Measurements from ENCODE around the gene GPRC5C.

GPRC5C gene

GRCh38 chr17:74419928-74420411 lies 11.9 kb upstream of the GPRC5C start:
- no peak overlapping the region for H3K4me3 ChIP-seq (ENCODE audit: low read depth in 1 of 2, low read length in 2 of 2)
- H3K36me3 ChIP-seq (ENCODE audit: control insufficient read depth in 1 of 2, insufficient read depth in 2 of 2, low read length in 2 of 2) = no peaks in the 10 kb centered on the region
- H3K27me3 ChIP-seq (ENCODE audit: control insufficient read depth in 1 of 2, insufficient read depth in 2 of 2, low read length in 2 of 2) = no peaks in the 10 kb centered on the region
- no peak overlapping the region for H3K27ac ChIP-seq (ENCODE audit: low read depth, low read length)
- H3K9me3 ChIP-seq (ENCODE audit: control insufficient read depth in 1 of 2, low read length in 2 of 2) = no peaks in the 10 kb centered on the region
- H3K9ac ChIP-seq (ENCODE audit: low read depth in 1 of 2, low read length in 2 of 2) = no peak overlapping the region
- peaks cover 8 to 18% of the 10 kb centered on the region in 2 donors for H3K4me1 ChIP-seq (ENCODE audit: control insufficient read depth in 1 of 2, insufficient read depth in 2 of 2, low read length in 2 of 2)

GRCh38 chr17:74424117-74424516 lies 7.8 kb upstream of the GPRC5C start:
- Histone ChIP-seq H3K9ac (ENCODE audit: low read depth in 1 of 2, low read length in 2 of 2) (no peak overlapping the region), H3K4me3 (ENCODE audit: low read depth in 1 of 2, low read length in 2 of 2) (no peak overlapping the region), H3K27ac (ENCODE audit: low read depth, low read length) (no peak overlapping the region), H3K9me3 (ENCODE audit: control insufficient read depth in 1 of 2, low read length in 2 of 2) (no peaks in the 10 kb centered on the region), H3K36me3 (ENCODE audit: control insufficient read depth in 1 of 2, insufficient read depth in 2 of 2, low read length in 2 of 2) (no peaks in the 10 kb centered on the region), H3K27me3 (ENCODE audit: control insufficient read depth in 1 of 2, insufficient read depth in 2 of 2, low read length in 2 of 2) (no peaks in the 10 kb centered on the region), H3K4me1 (ENCODE audit: control insufficient read depth in 1 of 2, insufficient read depth in 2 of 2, low read length in 2 of 2) (peaks cover 34 to 35% of the 10 kb centered on the region in 2 donors)

GRCh38 chr17:74424657-74425056 lies 7.2 kb upstream of the GPRC5C start:
- no peaks in the 10 kb centered on the region for H3K36me3 ChIP-seq (ENCODE audit: control insufficient read depth in 1 of 2, insufficient read depth in 2 of 2, low read length in 2 of 2)
- H3K9ac ChIP-seq (ENCODE audit: low read depth in 1 of 2, low read length in 2 of 2) = no peak overlapping the region
- H3K27ac ChIP-seq (ENCODE audit: low read depth, low read length) = no peak overlapping the region
- no peaks in the 10 kb centered on the region for H3K9me3 ChIP-seq (ENCODE audit: control insufficient read depth in 1 of 2, low read length in 2 of 2)
- peaks cover 35 to 37% of the 10 kb centered on the region in 2 donors for H3K4me1 ChIP-seq (ENCODE audit: control insufficient read depth in 1 of 2, insufficient read depth in 2 of 2, low read length in 2 of 2)
- no peak overlapping the region for H3K4me3 ChIP-seq (ENCODE audit: low read depth in 1 of 2, low read length in 2 of 2)
- no peaks in the 10 kb centered on the region for H3K27me3 ChIP-seq (ENCODE audit: control insufficient read depth in 1 of 2, insufficient read depth in 2 of 2, low read length in 2 of 2)

- Histone ChIP-seq H3K36me3 (ENCODE audit: control insufficient read depth in 1 of 2, insufficient read depth in 2 of 2, low read length in 2 of 2) (no peaks in the 10 kb centered on the region), H3K27ac (ENCODE audit: low read depth, low read length) (no peak overlapping the region), H3K27me3 (ENCODE audit: control insufficient read depth in 1 of 2, insufficient read depth in 2 of 2, low read length in 2 of 2) (peaks cover 0 to 6% of the 10 kb centered on the region in 2 donors), H3K4me1 (ENCODE audit: control insufficient read depth in 1 of 2, insufficient read depth in 2 of 2, low read length in 2 of 2) (peaks cover 45 to 48% of the 10 kb centered on the region in 2 donors), H3K9ac (ENCODE audit: low read depth in 1 of 2, low read length in 2 of 2) (peak overlapping the region in 1 of 2 donors; percentile 60), H3K4me3 (ENCODE audit: low read depth in 1 of 2, low read length in 2 of 2) (no peak overlapping the region), H3K9me3 (ENCODE audit: control insufficient read depth in 1 of 2, low read length in 2 of 2) (no peaks in the 10 kb centered on the region)
Measured at GRCh38 chr17:74426551-74427047, 5.3 kb upstream of the GPRC5C start.

GRCh38 chr17:74427048-74427762 lies 4.7 kb upstream of the GPRC5C start:
- Histone ChIP-seq H3K4me3 (ENCODE audit: low read depth in 1 of 2, low read length in 2 of 2) (peak overlapping the region in 1 of 2 donors; percentile 23), H3K9me3 (ENCODE audit: control insufficient read depth in 1 of 2, low read length in 2 of 2) (no peaks in the 10 kb centered on the region), H3K36me3 (ENCODE audit: control insufficient read depth in 1 of 2, insufficient read depth in 2 of 2, low read length in 2 of 2) (no peaks in the 10 kb centered on the region), H3K4me1 (ENCODE audit: control insufficient read depth in 1 of 2, insufficient read depth in 2 of 2, low read length in 2 of 2) (peaks cover 45 to 52% of the 10 kb centered on the region in 2 donors), H3K9ac (ENCODE audit: low read depth in 1 of 2, low read length in 2 of 2) (peak overlapping the region; percentile 55 to 60), H3K27ac (ENCODE audit: low read depth, low read length) (peak overlapping the region; percentile 87), H3K27me3 (ENCODE audit: control insufficient read depth in 1 of 2, insufficient read depth in 2 of 2, low read length in 2 of 2) (peaks cover 0 to 6% of the 10 kb centered on the region in 2 donors)

- H3K4me3 ChIP-seq (ENCODE audit: low read depth in 1 of 2, low read length in 2 of 2) = peak overlapping the region in 1 of 2 donors; percentile 23
- peaks cover 0 to 6% of the 10 kb centered on the region in 2 donors for H3K27me3 ChIP-seq (ENCODE audit: control insufficient read depth in 1 of 2, insufficient read depth in 2 of 2, low read length in 2 of 2)
- no peaks in the 10 kb centered on the region for H3K9me3 ChIP-seq (ENCODE audit: control insufficient read depth in 1 of 2, low read length in 2 of 2)
- H3K27ac ChIP-seq (ENCODE audit: low read depth, low read length) = peak overlapping the region; percentile 87
- H3K36me3 ChIP-seq (ENCODE audit: control insufficient read depth in 1 of 2, insufficient read depth in 2 of 2, low read length in 2 of 2) = no peaks in the 10 kb centered on the region
- peaks cover 45 to 52% of the 10 kb centered on the region in 2 donors for H3K4me1 ChIP-seq (ENCODE audit: control insufficient read depth in 1 of 2, insufficient read depth in 2 of 2, low read length in 2 of 2)
- H3K9ac ChIP-seq (ENCODE audit: low read depth in 1 of 2, low read length in 2 of 2) = peak overlapping the region; percentile 55 to 60
Measured at GRCh38 chr17:74427763-74428153, 4.1 kb upstream of the GPRC5C start.

- peak overlapping the region; percentile 87 to 99 for H3K9ac ChIP-seq (ENCODE audit: low read depth in 1 of 2, low read length in 2 of 2)
- peaks cover 0 to 6% of the 10 kb centered on the region in 2 donors for H3K27me3 ChIP-seq (ENCODE audit: control insufficient read depth in 1 of 2, insufficient read depth in 2 of 2, low read length in 2 of 2)
- no peaks in the 10 kb centered on the region for H3K9me3 ChIP-seq (ENCODE audit: control insufficient read depth in 1 of 2, low read length in 2 of 2)
- H3K4me1 ChIP-seq (ENCODE audit: control insufficient read depth in 1 of 2, insufficient read depth in 2 of 2, low read length in 2 of 2) = peaks cover 45 to 52% of the 10 kb centered on the region in 2 donors
- H3K4me3 ChIP-seq (ENCODE audit: low read depth in 1 of 2, low read length in 2 of 2) = peak overlapping the region; percentile 80 to 82
- H3K27ac ChIP-seq (ENCODE audit: low read depth, low read length) = peak overlapping the region; percentile 96
- no peaks in the 10 kb centered on the region for H3K36me3 ChIP-seq (ENCODE audit: control insufficient read depth in 1 of 2, insufficient read depth in 2 of 2, low read length in 2 of 2)
Measured at GRCh38 chr17:74429604-74430384, 2.1 kb upstream of the GPRC5C start.

GRCh38 chr17:74430385-74430705 lies 1.5 kb upstream of the GPRC5C start:
- Histone ChIP-seq H3K9me3 (ENCODE audit: control insufficient read depth in 1 of 2, low read length in 2 of 2) (no peaks in the 10 kb centered on the region), H3K4me1 (ENCODE audit: control insufficient read depth in 1 of 2, insufficient read depth in 2 of 2, low read length in 2 of 2) (peaks cover 40 to 48% of the 10 kb centered on the region in 2 donors), H3K27me3 (ENCODE audit: control insufficient read depth in 1 of 2, insufficient read depth in 2 of 2, low read length in 2 of 2) (peaks cover 0 to 6% of the 10 kb centered on the region in 2 donors), H3K27ac (ENCODE audit: low read depth, low read length) (peak overlapping the region; percentile 96), H3K4me3 (ENCODE audit: low read depth in 1 of 2, low read length in 2 of 2) (peak overlapping the region; percentile 80 to 82), H3K9ac (ENCODE audit: low read depth in 1 of 2, low read length in 2 of 2) (peak overlapping the region; percentile 87 to 99), H3K36me3 (ENCODE audit: control insufficient read depth in 1 of 2, insufficient read depth in 2 of 2, low read length in 2 of 2) (no peaks in the 10 kb centered on the region)

GRCh38 chr17:74430706-74431567 lies 951 bp upstream of the GPRC5C start:
- Histone ChIP-seq H3K36me3 (ENCODE audit: control insufficient read depth in 1 of 2, insufficient read depth in 2 of 2, low read length in 2 of 2) (no peaks in the 10 kb centered on the region), H3K27me3 (ENCODE audit: control insufficient read depth in 1 of 2, insufficient read depth in 2 of 2, low read length in 2 of 2) (peaks cover 0 to 6% of the 10 kb centered on the region in 2 donors)

More at GRCh38 chr17:74430706-74431567, 951 bp upstream of the GPRC5C start:
- Histone ChIP-seq H3K4me1 (ENCODE audit: control insufficient read depth in 1 of 2, insufficient read depth in 2 of 2, low read length in 2 of 2) (peaks cover 40 to 48% of the 10 kb centered on the region in 2 donors), H3K9ac (ENCODE audit: low read depth in 1 of 2, low read length in 2 of 2) (peak overlapping the region; percentile 87 to 99), H3K27ac (ENCODE audit: low read depth, low read length) (peak overlapping the region; percentile 96), H3K4me3 (ENCODE audit: low read depth in 1 of 2, low read length in 2 of 2) (peak overlapping the region; percentile 80 to 82), H3K9me3 (ENCODE audit: control insufficient read depth in 1 of 2, low read length in 2 of 2) (no peaks in the 10 kb centered on the region)

All from duodenal mucosa (tissue), 2 donors.